GM18951 (cell line): ENCODE data around the gene OASL.

ENCODE experiments used
- POLR2A ChIP-seq: IDR thresholded peaks from 4 replicates; pipeline ENCODE4 v1.6.1; 2011; ENCODE audit warnings: mild to moderate bottlenecking; ENCODE audit not compliant: insufficient read length, insufficient read depth; ENCODE audit errors: extremely low read depth
- in situ Hi-C: fragments of 300-500 bp; cut with MboI; formaldehyde crosslinking; loops from one replicate; pipeline ENCODE4 v1.12.0; 2022; ENCODE audit warnings: low sequenced_read_pairs, mixed read lengths, inconsistent platforms; ENCODE audit not compliant: unreplicated experiment

Gene OASL

GRCh38 chr12:121043067-121043466 lies 4.0 kb upstream of the OASL start:
- no peak for TF ChIP-seq POLR2A
- in situ Hi-C loops = no loop called here

- in situ Hi-C loops = no loop called here
These were observed 2.2 kb downstream of the OASL start for GRCh38 chr12:121036810-121037326.

GRCh38 chr12:121034616-121035305 lies 4.3 kb downstream of the OASL start:
- TF ChIP-seq POLR2A = no peak
- in situ Hi-C loops = no loop called here

More at GRCh38 chr12:121036810-121037326, 2.2 kb downstream of the OASL start:
- TF ChIP-seq POLR2A = no peak

GRCh38 chr12:121033625-121034349 lies 5.3 kb downstream of the OASL start:
- in situ Hi-C loops = no loop called here
- TF ChIP-seq POLR2A = no peak

- in situ Hi-C loops = no loop called here
- no peak for TF ChIP-seq POLR2A
These were observed 8.4 kb downstream of the OASL start for GRCh38 chr12:121030576-121031212.

GRCh38 chr12:121026274-121027045 lies 12.6 kb downstream of the OASL start:
- in situ Hi-C loops = no loop called here
- no peak for TF ChIP-seq POLR2A

- in situ Hi-C loops = no loop called here
These were observed 13.4 kb downstream of the OASL start for GRCh38 chr12:121025442-121026226.

GRCh38 chr12:121023799-121024198 lies 15.2 kb downstream of the OASL start:
- TF ChIP-seq POLR2A = no peak
- in situ Hi-C loops = no loop called here

More at GRCh38 chr12:121025442-121026226, 13.4 kb downstream of the OASL start:
- no peak for TF ChIP-seq POLR2A

- in situ Hi-C loops = no loop called here
- no peak for TF ChIP-seq POLR2A
These were observed 16.3 kb downstream of the OASL start for GRCh38 chr12:121022713-121023112.

GRCh38 chr12:121021754-121022153 lies 17.3 kb downstream of the OASL start:
- no peak for TF ChIP-seq POLR2A
- in situ Hi-C loops = no loop called here

GRCh38 chr12:121018860-121019617 lies 20.0 kb downstream of the OASL start:
- no peak for TF ChIP-seq POLR2A
- in situ Hi-C loops = no loop called here
